Upper lobe of right lung (tissue), 1 donor: ENCODE results near the gene HDAC7. TPM values are rescaled to one million over a fixed set of nuclear protein-coding genes. Genes with fewer than 3 reads are reported as not detected.
"Not testable (repeated sequence)": the region's sequence is repeated elsewhere in the genome, so short reads cannot be mapped to it uniquely, and the experiment has no call there.

Source experiments
- ATAC-seq: fragments of 200-7000 bp; cut with Tn5 transposase; one replicate; pipeline ENCODE4 v1.9.1; 2020; ENCODE audit warnings: mild to moderate bottlenecking, moderate library complexity
- DNase-seq: peaks from one replicate; pipeline ENCODE4 v3.0.0-alpha.2; 2020
- H3K27ac ChIP-seq: fragments of 200-600 bp; one replicate; pipeline ENCODE4 v1.8.0; 2022
- H3K27me3 ChIP-seq: fragments of 200-600 bp; one replicate; pipeline ENCODE4 v1.8.0; 2022; ENCODE audit warnings: mild to moderate bottlenecking
- H3K36me3 ChIP-seq: fragments of 200-600 bp; one replicate; pipeline ENCODE4 v1.8.0; 2022
- H3K4me1 ChIP-seq: fragments of 200-600 bp; one replicate; pipeline ENCODE4 v1.8.0; 2022
- H3K4me3 ChIP-seq: fragments of 200-600 bp; one replicate; pipeline ENCODE4 v1.8.0; 2022; ENCODE audit warnings: mild to moderate bottlenecking
- H3K9me3 ChIP-seq: fragments of 200-600 bp; one replicate; pipeline ENCODE4 v1.8.0; 2022
- intact Hi-C: fragments of 100-400 bp; cut with DNase I; formaldehyde crosslinking; loops from one replicate; pipeline ENCODE4 v1.11.0; 2022
- total RNA-seq: library from RNA; stranded (reverse); fragmentation: NEBNext Ultra II Directional; extraction: Animal tissue kit (Norgen Biotek cat#: 25700); gene quantifications from one replicate; pipeline ENCODE4 v1.2.1, GENCODE V29; 2021
- TF ChIP-seq, protein P1 (sequence below): fragments of 200-600 bp; IDR thresholded peaks from one replicate; pipeline ENCODE4 v1.8.0; 2022; ENCODE audit warnings: antibody characterized with exemption
- donor health status: DM: no; HTN: yes; CAD: no; lungs with severe emphysema.

The HDAC7 gene
- total RNA-seq, 1 donor from 2014 or later: 135 TPM

DNA sequence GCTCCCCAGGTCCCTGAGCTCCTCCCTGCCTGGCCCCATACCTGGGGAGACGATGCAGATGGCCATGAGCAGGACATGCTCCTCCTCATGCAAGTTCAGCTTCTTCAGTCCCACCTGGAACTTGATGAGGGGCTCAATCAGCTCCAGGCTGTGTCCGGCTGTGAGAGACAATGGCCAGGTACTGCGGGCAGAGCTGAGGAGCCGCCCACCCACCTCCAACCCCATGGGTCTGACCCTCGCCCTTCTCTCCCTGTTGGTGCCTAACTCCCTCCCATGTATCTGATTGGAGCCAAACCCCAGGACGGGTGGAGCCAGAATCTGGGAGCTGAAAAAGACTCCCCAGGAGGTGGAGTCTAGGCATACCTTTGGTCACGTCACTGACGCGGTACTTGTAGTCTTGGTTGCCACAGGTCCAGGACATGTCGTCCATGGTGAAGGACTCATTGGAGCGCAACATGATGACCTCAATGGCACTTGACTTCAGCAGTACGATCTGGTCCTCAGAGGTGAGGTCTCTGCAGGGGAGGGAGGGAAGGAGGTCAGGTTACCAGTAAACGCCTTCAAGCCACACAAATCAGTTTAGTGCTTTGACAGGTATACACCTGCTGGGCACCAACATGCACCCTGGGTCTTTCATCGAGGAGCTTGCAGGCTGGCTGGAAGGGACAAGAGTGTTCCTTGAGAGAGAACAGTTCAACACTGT lies 26.7 kb upstream of the HDAC7 start:
- Histone ChIP-seq H3K27me3 (no peaks in the 10 kb centered on the region), H3K4me1 (peaks cover 9% of the 10 kb centered on the region), H3K4me3 (no peak overlapping the region), H3K36me3 (peaks cover 8% of the 10 kb centered on the region), H3K9me3 (no peaks in the 10 kb centered on the region), H3K27ac (no peak overlapping the region)
- TF ChIP-seq, protein P1, sequence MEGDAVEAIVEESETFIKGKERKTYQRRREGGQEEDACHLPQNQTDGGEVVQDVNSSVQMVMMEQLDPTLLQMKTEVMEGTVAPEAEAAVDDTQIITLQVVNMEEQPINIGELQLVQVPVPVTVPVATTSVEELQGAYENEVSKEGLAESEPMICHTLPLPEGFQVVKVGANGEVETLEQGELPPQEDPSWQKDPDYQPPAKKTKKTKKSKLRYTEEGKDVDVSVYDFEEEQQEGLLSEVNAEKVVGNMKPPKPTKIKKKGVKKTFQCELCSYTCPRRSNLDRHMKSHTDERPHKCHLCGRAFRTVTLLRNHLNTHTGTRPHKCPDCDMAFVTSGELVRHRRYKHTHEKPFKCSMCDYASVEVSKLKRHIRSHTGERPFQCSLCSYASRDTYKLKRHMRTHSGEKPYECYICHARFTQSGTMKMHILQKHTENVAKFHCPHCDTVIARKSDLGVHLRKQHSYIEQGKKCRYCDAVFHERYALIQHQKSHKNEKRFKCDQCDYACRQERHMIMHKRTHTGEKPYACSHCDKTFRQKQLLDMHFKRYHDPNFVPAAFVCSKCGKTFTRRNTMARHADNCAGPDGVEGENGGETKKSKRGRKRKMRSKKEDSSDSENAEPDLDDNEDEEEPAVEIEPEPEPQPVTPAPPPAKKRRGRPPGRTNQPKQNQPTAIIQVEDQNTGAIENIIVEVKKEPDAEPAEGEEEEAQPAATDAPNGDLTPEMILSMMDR: no peak
- intact Hi-C loops: no loop called here
- DNase-seq (no peak), ATAC-seq (no peak)

DNA sequence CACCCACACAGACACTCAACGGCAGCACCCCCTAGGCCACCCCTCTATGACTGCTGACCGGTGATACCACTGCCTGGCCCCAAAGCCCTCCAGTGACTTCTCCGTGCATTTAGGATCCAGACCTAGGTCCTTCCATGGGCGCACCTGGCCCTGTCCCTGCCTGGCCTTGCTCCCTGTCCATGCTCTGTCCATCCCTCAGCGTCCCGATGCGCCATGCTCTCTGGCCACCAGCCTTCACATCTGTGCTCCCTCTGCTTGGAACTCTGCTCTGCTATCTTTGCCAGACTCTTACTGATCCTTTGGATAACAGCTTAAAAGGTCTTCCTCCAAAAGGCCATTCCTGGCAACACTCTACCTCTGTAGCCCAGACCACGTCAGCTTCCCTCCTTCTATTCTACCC lies 25.4 kb upstream of the HDAC7 start:
- ATAC-seq (no peak), DNase-seq (no peak)
- Histone ChIP-seq H3K27ac (no peak overlapping the region), H3K4me1 (peaks cover 6% of the 10 kb centered on the region), H3K9me3 (no peaks in the 10 kb centered on the region), H3K27me3 (no peaks in the 10 kb centered on the region), H3K36me3 (peaks cover 4% of the 10 kb centered on the region), H3K4me3 (no peak overlapping the region)
- intact Hi-C loops: no loop called here
- TF ChIP-seq, protein P1: no peak

DNA sequence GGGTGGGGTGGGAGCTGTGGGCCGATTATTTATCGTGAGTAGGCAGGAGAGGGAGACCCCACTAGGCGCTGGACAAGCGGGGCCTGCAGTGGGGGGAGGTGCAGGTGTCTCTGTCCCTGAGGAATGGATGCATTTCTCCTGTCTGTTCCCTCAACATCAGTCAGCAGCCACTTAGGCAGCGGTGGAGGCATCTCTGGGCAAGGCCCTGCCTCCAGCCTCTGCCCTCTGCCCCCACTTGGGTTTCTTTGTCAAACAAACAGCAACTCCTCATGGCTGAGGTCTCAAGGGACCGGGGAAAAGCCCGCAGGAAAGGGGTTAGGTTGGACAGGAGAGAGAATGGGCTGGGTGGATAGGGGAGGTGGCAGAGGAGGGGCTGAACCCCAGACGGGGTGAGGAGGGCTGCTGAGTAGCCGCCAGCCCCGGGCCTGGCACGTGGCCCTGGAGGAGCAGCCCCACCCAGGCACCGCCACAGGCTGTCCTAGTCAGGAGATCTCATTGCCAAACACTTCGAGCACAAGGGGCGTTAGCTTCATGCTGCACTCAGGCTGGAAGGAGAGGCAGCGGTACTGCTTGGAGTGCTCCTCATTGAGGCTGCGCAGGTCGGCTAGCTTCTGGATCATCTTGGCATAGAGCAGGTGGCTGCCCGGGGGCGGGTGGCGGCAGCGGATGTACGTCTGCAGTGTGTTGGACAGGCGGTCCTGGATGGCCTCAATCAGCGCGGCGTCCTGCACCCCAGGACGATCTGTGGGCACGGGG lies 24.7 kb upstream of the HDAC7 start:
- Histone ChIP-seq H3K27me3 (no peaks in the 10 kb centered on the region), H3K36me3 (peaks cover 4% of the 10 kb centered on the region), H3K27ac (peak overlapping the region; percentile 24), H3K4me1 (peaks cover 6% of the 10 kb centered on the region), H3K4me3 (no peak overlapping the region), H3K9me3 (no peaks in the 10 kb centered on the region)
- TF ChIP-seq, protein P1: no peak
- ATAC-seq: peak; percentile 94
- DNase-seq: peak; percentile 89
- intact Hi-C loops: no loop called here

DNA sequence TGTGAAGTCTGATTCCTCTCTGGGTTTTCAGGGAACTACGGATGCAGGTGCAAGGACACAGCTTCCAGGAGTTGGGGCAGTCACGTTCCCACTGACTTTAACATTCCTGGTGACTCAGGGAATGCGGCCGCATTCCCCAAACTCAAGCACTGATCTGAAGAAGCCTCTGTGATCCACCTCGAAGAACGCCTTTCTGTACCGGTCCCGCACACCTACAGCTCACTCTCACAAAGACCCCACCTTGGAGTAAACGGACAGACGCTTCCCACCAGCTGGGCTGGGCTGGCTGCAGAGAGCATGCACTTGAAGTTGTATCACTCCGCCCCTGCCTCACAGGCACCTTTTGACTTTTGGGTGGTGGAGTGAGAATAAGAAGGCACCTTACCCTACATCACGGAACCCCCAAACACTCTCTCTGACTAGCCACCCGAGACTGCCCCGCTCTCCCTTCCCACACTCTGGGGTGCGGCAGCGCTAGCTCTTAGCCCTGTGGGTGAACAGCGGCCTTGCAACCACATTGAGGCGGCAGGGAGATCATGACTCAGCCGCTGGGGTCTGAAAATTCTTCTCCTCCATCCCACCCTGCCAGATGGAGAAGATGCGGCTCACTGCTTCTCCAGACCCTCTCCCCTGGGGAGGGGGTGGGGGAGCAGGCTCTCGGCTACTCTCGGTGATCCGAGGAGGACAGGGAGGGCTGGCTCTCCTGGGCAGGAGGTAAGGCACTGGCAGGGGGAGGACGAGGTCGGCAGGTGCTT lies 23.7 kb upstream of the HDAC7 start:
- Histone ChIP-seq H3K4me3 (no peak overlapping the region), H3K27ac (no peak overlapping the region), H3K9me3 (no peaks in the 10 kb centered on the region), H3K36me3 (no peaks in the 10 kb centered on the region), H3K4me1 (peaks cover 6% of the 10 kb centered on the region), H3K27me3 (no peaks in the 10 kb centered on the region)
- intact Hi-C loops: no loop called here
- TF ChIP-seq, protein P1: no peak
- ATAC-seq (no peak), DNase-seq (no peak)

DNA sequence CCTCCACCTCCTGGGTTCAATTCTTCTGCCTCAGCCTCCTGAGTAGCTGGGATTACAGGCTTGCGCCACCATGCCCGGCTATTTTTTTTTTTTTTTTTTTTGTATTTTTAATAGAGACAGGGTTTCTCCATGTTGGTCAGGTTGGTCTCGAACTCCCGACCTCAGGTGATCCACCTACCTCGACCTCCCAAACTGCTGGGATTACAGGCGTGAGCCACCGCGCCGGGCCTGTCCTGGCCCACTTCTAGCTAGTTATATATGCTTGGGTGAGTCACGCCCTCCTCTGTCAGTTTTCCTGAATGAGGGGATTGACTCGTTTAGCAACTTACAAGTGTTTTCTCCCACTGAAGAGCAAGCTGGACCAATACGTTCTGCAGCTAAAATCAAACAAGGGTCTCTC lies 22.8 kb upstream of the HDAC7 start:
- H3K4me1 ChIP-seq, DNase-seq, H3K27ac ChIP-seq, ATAC-seq, H3K4me3 ChIP-seq, H3K36me3 ChIP-seq, H3K9me3 ChIP-seq, H3K27me3 ChIP-seq, intact Hi-C loops: not testable (repeated sequence)

DNA sequence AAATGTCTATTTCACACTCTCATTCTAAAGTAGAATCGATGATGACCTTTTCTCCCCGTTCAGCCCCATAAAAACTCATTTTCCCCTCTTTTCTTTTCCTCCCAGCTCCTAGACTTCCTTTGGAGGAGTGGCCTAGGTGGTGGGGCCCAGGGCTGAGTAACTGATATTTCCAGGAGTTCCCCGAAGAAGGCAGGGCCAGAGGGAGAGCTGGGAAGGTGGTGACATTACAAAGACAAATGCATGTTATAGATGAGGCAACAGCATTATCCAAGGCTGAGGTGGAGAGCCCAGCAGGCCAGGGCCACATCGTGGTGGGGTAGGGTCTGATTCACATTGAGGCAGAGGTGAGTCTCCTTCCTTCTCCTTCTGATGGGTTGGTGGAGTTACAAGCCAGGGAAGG lies 22.2 kb upstream of the HDAC7 start:
- DNase-seq: peak; percentile 2
- intact Hi-C loops: no loop called here
- no peak overlapping the region for H3K27ac ChIP-seq
- TF ChIP-seq, protein P1: no peak
- H3K9me3 ChIP-seq: no peaks in the 10 kb centered on the region
- ATAC-seq: no peak
- H3K4me3 ChIP-seq: no peak overlapping the region
- no peaks in the 10 kb centered on the region for H3K36me3 ChIP-seq
- peaks cover 13% of the 10 kb centered on the region for H3K4me1 ChIP-seq
- H3K27me3 ChIP-seq: no peaks in the 10 kb centered on the region
